Measurements from ENCODE around the gene ERGIC3.
A peak's percentile ranks its signal among the peaks of the same experiment; 100 is the strongest.

Gene ERGIC3

GRCh38 chr20:35541783-35542662 is at the start of gene ERGIC3:
ERGIC3 (plus strand) TSS chr20:35542078; CDS start chr20:35542098, 20 bp downstream.
- peak; percentile 94 for DNase-seq (ENCODE audit: low spot score)

- DNase-seq (ENCODE audit: low spot score), result no peak
Measured at GRCh38 chr20:35492352-35492751, 49.5 kb upstream of the ERGIC3 start.

- no peak for DNase-seq (ENCODE audit: low spot score)
Measured at GRCh38 chr20:35496481-35496880, 45.4 kb upstream of the ERGIC3 start.

- DNase-seq (ENCODE audit: low spot score), result no peak
Measured at GRCh38 chr20:35497320-35497719, 44.6 kb upstream of the ERGIC3 start.

GRCh38 chr20:35497780-35498189 is 44.1 kb upstream of the ERGIC3 start:
- no peak for DNase-seq (ENCODE audit: low spot score)

GRCh38 chr20:35499271-35499670 is 42.6 kb upstream of the ERGIC3 start:
- no peak for DNase-seq (ENCODE audit: low spot score)

- peak; percentile 82 for DNase-seq (ENCODE audit: low spot score)
Measured at GRCh38 chr20:35502352-35502751, 39.5 kb upstream of the ERGIC3 start.

GRCh38 chr20:35503281-35503680 is 38.6 kb upstream of the ERGIC3 start:
- no peak for DNase-seq (ENCODE audit: low spot score)

- DNase-seq (ENCODE audit: low spot score), result no peak
Measured at GRCh38 chr20:35503841-35504561, 37.9 kb upstream of the ERGIC3 start.

GRCh38 chr20:35504751-35505150 is 37.1 kb upstream of the ERGIC3 start:
- no peak for DNase-seq (ENCODE audit: low spot score)

GRCh38 chr20:35506179-35506578 is 35.7 kb upstream of the ERGIC3 start:
- DNase-seq (ENCODE audit: low spot score), result no peak

GRCh38 chr20:35506872-35507638 is 34.8 kb upstream of the ERGIC3 start:
- no peak for DNase-seq (ENCODE audit: low spot score)

GRCh38 chr20:35508493-35509218 is 33.2 kb upstream of the ERGIC3 start:
- DNase-seq (ENCODE audit: low spot score), result peak; percentile 51

- no peak for DNase-seq (ENCODE audit: low spot score)
Measured at GRCh38 chr20:35510951-35511735, 30.7 kb upstream of the ERGIC3 start.

GRCh38 chr20:35511814-35512420 is 30.0 kb upstream of the ERGIC3 start:
- no peak for DNase-seq (ENCODE audit: low spot score)

- no peak for DNase-seq (ENCODE audit: low spot score)
Measured at GRCh38 chr20:35514371-35514932, 27.4 kb upstream of the ERGIC3 start.

GRCh38 chr20:35515341-35515740 is 26.5 kb upstream of the ERGIC3 start:
- no peak for DNase-seq (ENCODE audit: low spot score)

- no peak for DNase-seq (ENCODE audit: low spot score)
Measured at GRCh38 chr20:35515949-35516645, 25.8 kb upstream of the ERGIC3 start.

GRCh38 chr20:35517125-35517524 is 24.8 kb upstream of the ERGIC3 start:
- no peak for DNase-seq (ENCODE audit: low spot score)

Data from germinal center (tissue), 1 donor.